Gastroesophageal sphincter (tissue), 4 donors: Measurements from ENCODE around the gene PPP1R7. TPM values are rescaled to one million over a fixed set of nuclear protein-coding genes. Genes with fewer than 3 reads are reported as not detected.

Experiments
- ATAC-seq: fragments of 150-250 bp; one replicate; pipeline ENCODE4 v1.9.1; 2016; ENCODE audit warnings: mild to moderate bottlenecking, moderate library complexity
- H3K27ac ChIP-seq, 4 donors: fragments of 200-600 bp; sonication (generic) in 3 of 4; 1 replicate in 3 of 4; 2 replicates in 1 of 4; pipeline ENCODE4 v1.5.1; 2016 to 2019
- H3K27me3 ChIP-seq: fragments of 200-600 bp; sonication (generic); one replicate; pipeline ENCODE4 v1.5.1; 2019
- H3K36me3 ChIP-seq, 2 donors: fragments of 200-600 bp; sonication (generic); one replicate each; pipeline ENCODE4 v1.5.1; 2019; ENCODE audit warnings: control low read depth in 1 of 2
- H3K4me1 ChIP-seq, 3 donors: fragments of 200-600 bp; sonication (generic); 1 replicate in 2 of 3; 2 replicates in 1 of 3; pipeline ENCODE4 v1.5.1; 2016 to 2019; ENCODE audit warnings: control low read depth in 2 of 3
- H3K4me3 ChIP-seq, 2 donors: fragments of 200-600 bp; sonication (generic); one replicate each; pipeline ENCODE4 v1.5.1; 2019; ENCODE audit warnings: mild to moderate bottlenecking in 1 of 2, moderate library complexity in 1 of 2
- H3K9me3 ChIP-seq, 3 donors: fragments of 200-600 bp; sonication (generic); one replicate each; pipeline ENCODE4 v1.5.1; 2017 to 2019; ENCODE audit warnings: control low read depth in 2 of 3
- EP300 ChIP-seq: sonication (generic); formaldehyde crosslinking; IDR thresholded peaks from one replicate; pipeline ENCODE4 v1.6.1; 2017; ENCODE audit warnings: antibody characterized with exemption, mild to moderate bottlenecking
- POLR2A ChIP-seq, 2 donors: fragments of 450-650 bp; IDR thresholded peaks; one replicate each; pipeline ENCODE4 v1.6.1; 2017; ENCODE audit warnings: antibody characterized with exemption in 2 of 2, mild to moderate bottlenecking in 2 of 2, moderate library complexity in 1 of 2
- POLR2AphosphoS5 ChIP-seq: sonication (generic); formaldehyde crosslinking; IDR thresholded peaks from one replicate; pipeline ENCODE4 v1.6.1; 2017; ENCODE audit warnings: antibody characterized with exemption
- WGBS, 2 donors: methylation state at CpG; one replicate each; pipeline ENCODE4 v1.1.5; 2018; ENCODE audit warnings: low coverage in 1 of 2; 5-methylcytosine and 5-hydroxymethylcytosine counted together
- total RNA-seq, 4 donors: library from RNA; depleted of rRNA; stranded (reverse); fragments of >200 nt; gene quantifications; one replicate each; pipeline ENCODE4 v1.1.0, GENCODE V29; 2016
- TF ChIP-seq, protein P1 (sequence below), 4 experiments: fragments of 200-600 bp in 2 of 4; fragments of 450-650 bp in 2 of 4; sonication (generic) in 1 of 4; IDR thresholded peaks; one replicate each; pipeline ENCODE4 v1.5.1; 2017 to 2019; ENCODE audit warnings: antibody characterized with exemption in 4 of 4, mild to moderate bottlenecking in 2 of 4, moderate library complexity in 2 of 4

The PPP1R7 gene
- total RNA-seq, 4 donors from 2014 or later: 62.3 to 90.7 (median 73.3) TPM

DNA sequence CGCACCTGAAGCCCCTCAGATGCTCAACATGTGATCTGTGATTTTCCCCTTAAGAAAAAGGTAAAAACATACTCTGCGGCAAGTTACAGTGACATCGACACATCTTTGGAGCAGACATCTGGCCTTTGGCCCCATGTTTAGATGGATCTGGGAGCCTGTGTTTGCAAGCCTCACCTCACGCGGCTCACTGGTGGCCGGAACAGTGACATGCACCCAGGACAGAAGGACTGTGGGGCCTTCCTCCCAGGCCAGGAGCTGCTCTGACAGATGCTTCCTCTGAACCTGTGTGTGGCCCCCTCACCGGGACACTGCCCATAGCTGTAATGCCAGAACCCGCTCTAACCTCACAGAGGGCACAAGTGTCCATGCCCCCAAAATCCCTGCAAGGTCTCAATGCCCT lies 14.1 kb upstream of the PPP1R7 start:
- H3K4me3 ChIP-seq: no peak overlapping the region
- H3K9me3 ChIP-seq: no peaks in the 10 kb centered on the region
- no peak for ATAC-seq
- H3K27me3 ChIP-seq: no peaks in the 10 kb centered on the region
- H3K27ac ChIP-seq: no peak overlapping the region
- H3K36me3 ChIP-seq: peaks cover 0 to 36% of the 10 kb centered on the region in 2 donors
- 60% methylated on average over 1 of the region's 8 CpGs; no CpG with 5 or more reads in 1 of the 2 donors for WGBS, 2 donors
- TF ChIP-seq POLR2AphosphoS5: no peak
- TF ChIP-seq POLR2A (IDR thresholded peaks at IDR 0.05): no peak
- no peak for TF ChIP-seq EP300
- TF ChIP-seq, protein P1, sequence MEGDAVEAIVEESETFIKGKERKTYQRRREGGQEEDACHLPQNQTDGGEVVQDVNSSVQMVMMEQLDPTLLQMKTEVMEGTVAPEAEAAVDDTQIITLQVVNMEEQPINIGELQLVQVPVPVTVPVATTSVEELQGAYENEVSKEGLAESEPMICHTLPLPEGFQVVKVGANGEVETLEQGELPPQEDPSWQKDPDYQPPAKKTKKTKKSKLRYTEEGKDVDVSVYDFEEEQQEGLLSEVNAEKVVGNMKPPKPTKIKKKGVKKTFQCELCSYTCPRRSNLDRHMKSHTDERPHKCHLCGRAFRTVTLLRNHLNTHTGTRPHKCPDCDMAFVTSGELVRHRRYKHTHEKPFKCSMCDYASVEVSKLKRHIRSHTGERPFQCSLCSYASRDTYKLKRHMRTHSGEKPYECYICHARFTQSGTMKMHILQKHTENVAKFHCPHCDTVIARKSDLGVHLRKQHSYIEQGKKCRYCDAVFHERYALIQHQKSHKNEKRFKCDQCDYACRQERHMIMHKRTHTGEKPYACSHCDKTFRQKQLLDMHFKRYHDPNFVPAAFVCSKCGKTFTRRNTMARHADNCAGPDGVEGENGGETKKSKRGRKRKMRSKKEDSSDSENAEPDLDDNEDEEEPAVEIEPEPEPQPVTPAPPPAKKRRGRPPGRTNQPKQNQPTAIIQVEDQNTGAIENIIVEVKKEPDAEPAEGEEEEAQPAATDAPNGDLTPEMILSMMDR (IDR thresholded peaks at IDR 0.05): no peak
- no peaks in the 10 kb centered on the region for H3K4me1 ChIP-seq

DNA sequence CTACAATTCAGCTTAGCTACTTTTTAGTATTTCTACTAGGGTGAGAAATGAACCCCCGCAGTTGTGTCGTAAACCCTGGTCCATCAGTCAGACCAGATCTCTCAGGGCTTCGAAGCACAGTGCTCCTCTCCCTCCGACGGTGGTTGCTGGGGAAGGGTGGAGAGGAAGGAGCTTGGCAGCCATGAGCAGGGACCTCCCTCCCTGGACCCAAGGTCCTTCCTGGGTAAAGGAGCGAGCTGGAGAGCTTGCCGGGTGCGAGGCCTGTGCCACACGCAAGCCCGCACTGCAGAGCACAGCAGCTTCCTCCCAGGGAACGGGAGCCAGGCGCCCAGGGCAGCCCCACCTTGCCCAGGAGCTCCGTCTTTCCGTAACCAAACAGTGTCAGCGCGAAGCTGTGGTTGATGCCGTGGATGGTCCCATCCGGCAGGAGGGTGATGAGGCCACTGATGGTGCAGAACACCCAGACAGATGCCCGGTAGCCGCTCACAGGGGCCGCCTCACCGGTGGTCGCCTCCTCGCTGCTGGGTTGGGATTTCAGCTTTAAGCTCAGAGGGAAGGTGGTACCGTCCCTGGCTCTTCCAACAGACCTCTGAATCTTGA lies 13.5 kb upstream of the PPP1R7 start:
- TF ChIP-seq EP300 (no peak), POLR2AphosphoS5 (no peak), POLR2A (IDR thresholded peaks at IDR 0.05) (no peak)
- TF ChIP-seq, protein P1 (IDR thresholded peaks at IDR 0.05): no peak
- Histone ChIP-seq H3K9me3 (no peaks in the 10 kb centered on the region), H3K27ac (no peak overlapping the region), H3K36me3 (peaks cover 0 to 36% of the 10 kb centered on the region in 2 donors), H3K27me3 (no peaks in the 10 kb centered on the region), H3K4me3 (no peak overlapping the region), H3K4me1 (no peaks in the 10 kb centered on the region)
- no peak for ATAC-seq
- WGBS, 2 donors: 92% methylated on average over 4 of the region's 25 CpGs; no CpG with 5 or more reads in 1 of the 2 donors

DNA sequence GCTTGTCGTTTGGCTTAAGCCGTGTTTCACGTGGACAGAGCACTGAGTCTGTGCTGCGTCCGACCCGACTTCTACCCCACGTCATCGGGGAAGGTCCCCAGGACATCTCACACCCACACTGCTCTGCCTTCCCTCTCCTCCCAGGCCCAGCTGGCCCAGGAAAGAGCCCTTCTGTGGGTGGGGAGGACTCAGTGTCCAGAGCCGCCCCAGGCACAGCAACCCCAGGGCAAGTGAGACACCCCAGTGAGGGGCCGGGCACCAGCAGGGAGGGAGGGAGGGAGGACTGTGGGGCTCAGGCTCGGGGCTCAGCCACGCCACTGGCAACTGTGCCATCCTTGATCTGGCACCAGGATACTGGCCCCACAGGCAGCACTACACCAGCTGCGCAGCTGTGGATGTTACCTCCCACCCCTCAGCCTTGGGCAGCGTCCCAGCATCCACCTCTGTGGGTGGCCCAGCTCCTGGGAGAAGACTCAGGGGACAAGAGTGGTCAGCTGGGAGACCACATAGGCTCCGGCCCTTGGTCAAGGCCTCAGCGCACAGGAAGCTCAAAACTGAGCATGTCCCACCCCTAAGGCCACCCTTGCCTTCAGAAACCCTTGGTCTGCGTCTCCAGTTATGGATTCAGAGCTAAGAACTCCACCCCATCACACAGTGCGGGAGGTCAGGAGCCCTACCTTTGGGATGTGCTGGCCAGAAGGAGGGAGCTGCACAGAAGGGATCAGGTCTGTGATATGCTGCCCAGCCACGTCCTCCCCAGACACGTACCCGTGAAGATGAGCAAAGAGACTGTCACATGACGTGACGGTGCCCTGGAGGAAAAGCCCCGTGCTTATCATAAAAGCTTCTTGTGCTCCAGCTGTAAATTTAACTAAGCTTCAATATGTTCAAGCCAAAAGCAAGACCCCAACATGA lies 12.7 kb upstream of the PPP1R7 start:
- peaks cover 0 to 41% of the 10 kb centered on the region in 2 donors for H3K36me3 ChIP-seq
- ATAC-seq: no peak
- no peak overlapping the region for H3K27ac ChIP-seq
- no peaks in the 10 kb centered on the region for H3K27me3 ChIP-seq
- H3K9me3 ChIP-seq: no peaks in the 10 kb centered on the region
- H3K4me1 ChIP-seq: no peaks in the 10 kb centered on the region
- 90% methylated on average over 5 of the region's 24 CpGs; no CpG with 5 or more reads in 1 of the 2 donors for WGBS, 2 donors
- TF ChIP-seq, protein P1 (IDR thresholded peaks at IDR 0.05): no peak
- TF ChIP-seq POLR2AphosphoS5 (no peak), POLR2A (IDR thresholded peaks at IDR 0.05) (no peak), EP300 (no peak)
- no peak overlapping the region for H3K4me3 ChIP-seq

DNA sequence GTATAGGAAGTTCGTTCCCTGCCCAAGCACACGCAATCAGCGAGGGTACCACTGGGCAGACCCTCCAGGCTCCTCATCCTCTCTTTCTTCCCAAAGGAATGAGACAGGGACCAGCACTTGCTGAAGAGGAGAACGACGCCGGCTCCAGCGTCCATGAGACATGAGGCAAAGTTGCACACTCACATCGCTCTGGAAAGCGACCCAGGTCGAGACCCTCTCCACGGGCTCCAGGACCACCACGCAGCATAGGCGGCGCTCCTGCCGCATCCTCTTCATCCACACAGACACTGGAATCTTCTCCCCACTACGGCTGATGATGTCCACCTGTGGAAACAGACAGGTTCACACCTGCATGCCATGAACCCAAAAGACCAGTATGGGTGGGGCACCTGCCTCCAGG lies 11.8 kb upstream of the PPP1R7 start:
- TF ChIP-seq POLR2A (IDR thresholded peaks at IDR 0.05) (no peak), POLR2AphosphoS5 (no peak), EP300 (no peak)
- TF ChIP-seq, protein P1 (IDR thresholded peaks at IDR 0.05): no peak
- no peak overlapping the region for H3K27ac ChIP-seq
- WGBS, 2 donors: 85 to 100% methylated on average over 1 to 7 of the region's 16 CpGs
- ATAC-seq: no peak
- no peaks in the 10 kb centered on the region for H3K4me1 ChIP-seq
- no peaks in the 10 kb centered on the region for H3K27me3 ChIP-seq
- H3K4me3 ChIP-seq: no peak overlapping the region
- H3K36me3 ChIP-seq: peaks cover 0 to 43% of the 10 kb centered on the region in 2 donors
- H3K9me3 ChIP-seq: no peaks in the 10 kb centered on the region
